HepG2 (cell line): ENCODE data around the gene SEMA3G. TPM values are rescaled to one million over a fixed set of nuclear protein-coding genes. Genes with fewer than 3 reads are reported as not detected.

ENCODE experiments used
- ATAC-seq: fragments of 200-7000 bp; cut with Tn5 transposase; 3 replicates; pipeline ENCODE4 v1.9.1; 2020; ENCODE audit warnings: mild to moderate bottlenecking, moderate library complexity
- BruUV-seq: library from RNA; stranded (reverse); fragments of 400-500 nt; replicated peaks from 2 replicates; lab custom pipeline; 2021; lab: Mats Ljungman, UMichigan
- CTCF ChIA-PET: fragments of 300-600 bp; formaldehyde crosslinking; extraction: SDS; loops from one replicate; lab custom pipeline; 2021; ENCODE audit warnings: low total read pairs, inconsistent platforms, low intra/inter-chr PET ratio; lab: Yijun Ruan, JAX
- POLR2A ChIA-PET: fragments of 350-600 bp; sonication (Branson Sonifier 250); formaldehyde crosslinking; loops from one replicate; lab custom pipeline; 2020; ENCODE audit warnings: antibody characterized with exemption, inconsistent platforms; lab: Yijun Ruan, JAX
- DNase-seq: peaks from one replicate; pipeline ENCODE4 v3.0.0-alpha.2; 2015; ENCODE audit warnings: low spot score
- FAIRE-seq: peaks from 3 replicates; lab custom pipeline; 2011; peaks lifted over from hg19 to GRCh38; lab: Jason Lieb, UNC
- H2AFZ ChIP-seq: one replicate; pipeline ENCODE4 v1.6.1; 2011; ENCODE audit warnings: low read length, inconsistent platforms
- H3K27ac ChIP-seq: fragments of 300-600 bp; 3 replicates; pipeline ENCODE4 v1.8.0; 2011; ENCODE audit warnings: mixed run types, mild to moderate bottlenecking, mixed read lengths, low read length, inconsistent platforms; ENCODE audit not compliant: insufficient read depth; ENCODE audit errors: extremely low read length
- H3K27me3 ChIP-seq, 2 experiments: fragments of 200-600 bp in 1 of 2; 2 replicates in 1 of 2; 3 replicates in 1 of 2; pipeline versions ENCODE4 v1.6.0 to v1.8.0; 2011; ENCODE audit warnings: low read length in 2 of 2, mild to moderate bottlenecking in 2 of 2, moderate library complexity in 2 of 2, inconsistent platforms in 1 of 2; ENCODE audit not compliant: insufficient read depth in 2 of 2, control insufficient read depth in 1 of 2
- H3K36me3 ChIP-seq, 2 experiments: fragments of 200-600 bp in 1 of 2; replicated peaks in 1 of 2; 2 replicates in 1 of 2; 3 replicates in 1 of 2; pipeline versions ENCODE4 v1.5.1 to v1.8.0; 2011; ENCODE audit warnings: low read length in 2 of 2, inconsistent platforms in 1 of 2; ENCODE audit not compliant: insufficient read depth in 2 of 2, control insufficient read depth in 1 of 2
- H3K4me1 ChIP-seq: 2 replicates; pipeline ENCODE4 v1.5.1; 2012; ENCODE audit warnings: low read length, inconsistent platforms; ENCODE audit not compliant: insufficient read depth
- H3K4me2 ChIP-seq: 2 replicates; pipeline ENCODE4 v1.6.0; 2011; ENCODE audit warnings: low read depth, low read length, inconsistent platforms
- H3K4me3 ChIP-seq, 3 experiments: fragments of 200-600 bp in 1 of 3; sonication (generic), shearing (Covaris generic) in 1 of 3; replicated peaks in 1 of 3; 2 replicates each; pipeline ENCODE4 v1.5.1; 2011 to 2016; ENCODE audit warnings: low read length in 3 of 3, inconsistent platforms in 2 of 3, low read depth in 2 of 3, mild to moderate bottlenecking in 2 of 3, control low read depth in 1 of 3, mixed read lengths in 1 of 3; ENCODE audit not compliant: insufficient read depth in 1 of 3
- H3K79me2 ChIP-seq: one replicate; pipeline ENCODE4 v1.6.1; 2011; ENCODE audit warnings: low read length, inconsistent platforms; ENCODE audit not compliant: insufficient read depth
- H3K9ac ChIP-seq: 2 replicates; pipeline ENCODE4 v1.6.0; 2011; ENCODE audit warnings: mild to moderate bottlenecking, low read depth, low read length, inconsistent platforms; ENCODE audit not compliant: insufficient read depth
- H3K9me3 ChIP-seq: 2 replicates; pipeline ENCODE4 v1.5.1; 2012; ENCODE audit warnings: mild to moderate bottlenecking, low read length
- H4K20me1 ChIP-seq: 2 replicates; pipeline ENCODE4 v1.6.0; 2011; ENCODE audit warnings: inconsistent platforms, mild to moderate bottlenecking, low read length, moderate library complexity; ENCODE audit not compliant: insufficient read depth
- GABPB1 ChIP-seq: IDR thresholded peaks from 2 replicates; pipeline ENCODE4 v1.6.1; 2016; ENCODE audit warnings: mild to moderate bottlenecking, missing genetic modification reagents, moderate library complexity, missing compliant biosample characterization
- ISL2 ChIP-seq: sonication (generic); formaldehyde crosslinking; IDR thresholded peaks from 2 replicates; pipeline ENCODE4 v1.5.0; 2020; ENCODE audit warnings: missing genetic modification reagents
- RFXANK ChIP-seq: IDR thresholded peaks from 2 replicates; pipeline ENCODE4 v1.6.1; 2016
- TEAD2 ChIP-seq: sonication (generic); formaldehyde crosslinking; IDR thresholded peaks from 2 replicates; pipeline ENCODE4 v1.9.0; 2021; ENCODE audit warnings: missing genetic modification reagents
- ZBTB21 ChIP-seq: sonication (generic); formaldehyde crosslinking; IDR thresholded peaks from 2 replicates; pipeline ENCODE4 v1.4.0; 2020; ENCODE audit warnings: missing genetic modification reagents
- ZKSCAN8 ChIP-seq: IDR thresholded peaks from 2 replicates; pipeline ENCODE4 v1.6.1; 2016; ENCODE audit warnings: borderline replicate concordance, missing genetic modification reagents, missing compliant biosample characterization
- WGBS: methylation state at CpG from one replicate; pipeline ENCODE4 v1.1.6; 2017; ENCODE audit warnings: low lambda C conversion rate; 5-methylcytosine and 5-hydroxymethylcytosine counted together
- in situ Hi-C: cut with HindIII; loops from 2 replicates; pipeline ENCODE4 v1.10.0; 2017; ENCODE audit warnings: low pct_unique_long_range_greater_than_20kb; ENCODE audit not compliant: extremely low pct_ligation_motif_present
- intact Hi-C: fragments of 100-400 bp; cut with micrococcal nuclease; formaldehyde crosslinking; loops from one replicate; pipeline ENCODE4 v1.10.0; 2022; ENCODE audit not compliant: unreplicated experiment
- polyA plus RNA-seq, 8 experiments: library from polyadenylated mRNA; depleted of rRNA in 3 of 8; stranded (reverse) in 7 of 8; unstranded in 1 of 8; fragments of >200 nt; fragmentation: Illumina TruSeq in 4 of 8; extraction: Trizol in 4 of 8; gene quantifications; 2 replicates each; pipeline versions ENCODE4 v1.2.1 to v1.2.3, GENCODE V29; 2011 to 2016; ENCODE audit warnings: low read depth in 4 of 8, missing spikeins in 1 of 8, mixed read lengths in 1 of 8; ENCODE audit not compliant: insufficient read depth in 1 of 8
- total RNA-seq, 5 experiments: library from RNA; depleted of rRNA; stranded (reverse); fragments of >200 nt; fragmentation: Illumina TruSeq; extraction: Trizol; gene quantifications; 2 replicates each; pipeline ENCODE4 v1.2.3, GENCODE V29; 2016; ENCODE audit warnings: low read depth in 1 of 5
- TF ChIP-seq, protein P1 (sequence below): sonication (generic); formaldehyde crosslinking; IDR thresholded peaks from 2 replicates; pipeline ENCODE4 v1.5.0; 2020; ENCODE audit warnings: mild to moderate bottlenecking, missing genetic modification reagents, borderline replicate concordance
- TF ChIP-seq, protein P2 (sequence below): sonication (generic); formaldehyde crosslinking; IDR thresholded peaks from 2 replicates; pipeline ENCODE4 v1.4.0; 2020; ENCODE audit warnings: mild to moderate bottlenecking, missing genetic modification reagents
- TF ChIP-seq, protein P3 (sequence below): IDR thresholded peaks from 2 replicates; pipeline ENCODE4 v1.6.1; 2012; ENCODE audit warnings: inconsistent platforms
- TF ChIP-seq, protein P4 (sequence below): sonication (generic); formaldehyde crosslinking; IDR thresholded peaks from 2 replicates; pipeline ENCODE4 v1.4.0; 2020; ENCODE audit warnings: missing genetic modification reagents

SEMA3G gene
- total and polyA plus RNA-seq, 2 of the 13 experiments (the other 11 are each of a cell fraction or from before 2014, with no cell fraction given) = 6.1 to 8.3 TPM

DNA sequence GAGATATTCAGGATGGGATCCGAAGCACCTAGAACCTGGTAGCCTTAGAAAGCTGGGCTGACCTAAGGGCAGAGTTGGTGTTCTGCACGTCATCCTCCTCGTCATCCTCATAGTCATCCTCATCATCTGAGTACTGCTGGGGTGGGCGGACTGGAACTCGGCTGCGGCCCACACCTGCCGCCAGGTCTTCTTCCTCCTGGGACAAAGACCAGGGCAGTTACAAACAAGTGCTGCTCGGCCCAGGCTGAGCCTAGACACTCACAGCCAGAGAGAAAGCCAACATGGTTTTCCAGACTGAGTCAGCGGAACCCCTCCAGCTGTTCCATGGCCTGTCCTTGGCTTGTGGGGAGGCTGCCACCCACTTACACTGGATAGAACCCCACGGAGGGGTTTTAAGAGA is 40.5 kb downstream of the SEMA3G start (continued):
- TF ChIP-seq, protein P1, sequence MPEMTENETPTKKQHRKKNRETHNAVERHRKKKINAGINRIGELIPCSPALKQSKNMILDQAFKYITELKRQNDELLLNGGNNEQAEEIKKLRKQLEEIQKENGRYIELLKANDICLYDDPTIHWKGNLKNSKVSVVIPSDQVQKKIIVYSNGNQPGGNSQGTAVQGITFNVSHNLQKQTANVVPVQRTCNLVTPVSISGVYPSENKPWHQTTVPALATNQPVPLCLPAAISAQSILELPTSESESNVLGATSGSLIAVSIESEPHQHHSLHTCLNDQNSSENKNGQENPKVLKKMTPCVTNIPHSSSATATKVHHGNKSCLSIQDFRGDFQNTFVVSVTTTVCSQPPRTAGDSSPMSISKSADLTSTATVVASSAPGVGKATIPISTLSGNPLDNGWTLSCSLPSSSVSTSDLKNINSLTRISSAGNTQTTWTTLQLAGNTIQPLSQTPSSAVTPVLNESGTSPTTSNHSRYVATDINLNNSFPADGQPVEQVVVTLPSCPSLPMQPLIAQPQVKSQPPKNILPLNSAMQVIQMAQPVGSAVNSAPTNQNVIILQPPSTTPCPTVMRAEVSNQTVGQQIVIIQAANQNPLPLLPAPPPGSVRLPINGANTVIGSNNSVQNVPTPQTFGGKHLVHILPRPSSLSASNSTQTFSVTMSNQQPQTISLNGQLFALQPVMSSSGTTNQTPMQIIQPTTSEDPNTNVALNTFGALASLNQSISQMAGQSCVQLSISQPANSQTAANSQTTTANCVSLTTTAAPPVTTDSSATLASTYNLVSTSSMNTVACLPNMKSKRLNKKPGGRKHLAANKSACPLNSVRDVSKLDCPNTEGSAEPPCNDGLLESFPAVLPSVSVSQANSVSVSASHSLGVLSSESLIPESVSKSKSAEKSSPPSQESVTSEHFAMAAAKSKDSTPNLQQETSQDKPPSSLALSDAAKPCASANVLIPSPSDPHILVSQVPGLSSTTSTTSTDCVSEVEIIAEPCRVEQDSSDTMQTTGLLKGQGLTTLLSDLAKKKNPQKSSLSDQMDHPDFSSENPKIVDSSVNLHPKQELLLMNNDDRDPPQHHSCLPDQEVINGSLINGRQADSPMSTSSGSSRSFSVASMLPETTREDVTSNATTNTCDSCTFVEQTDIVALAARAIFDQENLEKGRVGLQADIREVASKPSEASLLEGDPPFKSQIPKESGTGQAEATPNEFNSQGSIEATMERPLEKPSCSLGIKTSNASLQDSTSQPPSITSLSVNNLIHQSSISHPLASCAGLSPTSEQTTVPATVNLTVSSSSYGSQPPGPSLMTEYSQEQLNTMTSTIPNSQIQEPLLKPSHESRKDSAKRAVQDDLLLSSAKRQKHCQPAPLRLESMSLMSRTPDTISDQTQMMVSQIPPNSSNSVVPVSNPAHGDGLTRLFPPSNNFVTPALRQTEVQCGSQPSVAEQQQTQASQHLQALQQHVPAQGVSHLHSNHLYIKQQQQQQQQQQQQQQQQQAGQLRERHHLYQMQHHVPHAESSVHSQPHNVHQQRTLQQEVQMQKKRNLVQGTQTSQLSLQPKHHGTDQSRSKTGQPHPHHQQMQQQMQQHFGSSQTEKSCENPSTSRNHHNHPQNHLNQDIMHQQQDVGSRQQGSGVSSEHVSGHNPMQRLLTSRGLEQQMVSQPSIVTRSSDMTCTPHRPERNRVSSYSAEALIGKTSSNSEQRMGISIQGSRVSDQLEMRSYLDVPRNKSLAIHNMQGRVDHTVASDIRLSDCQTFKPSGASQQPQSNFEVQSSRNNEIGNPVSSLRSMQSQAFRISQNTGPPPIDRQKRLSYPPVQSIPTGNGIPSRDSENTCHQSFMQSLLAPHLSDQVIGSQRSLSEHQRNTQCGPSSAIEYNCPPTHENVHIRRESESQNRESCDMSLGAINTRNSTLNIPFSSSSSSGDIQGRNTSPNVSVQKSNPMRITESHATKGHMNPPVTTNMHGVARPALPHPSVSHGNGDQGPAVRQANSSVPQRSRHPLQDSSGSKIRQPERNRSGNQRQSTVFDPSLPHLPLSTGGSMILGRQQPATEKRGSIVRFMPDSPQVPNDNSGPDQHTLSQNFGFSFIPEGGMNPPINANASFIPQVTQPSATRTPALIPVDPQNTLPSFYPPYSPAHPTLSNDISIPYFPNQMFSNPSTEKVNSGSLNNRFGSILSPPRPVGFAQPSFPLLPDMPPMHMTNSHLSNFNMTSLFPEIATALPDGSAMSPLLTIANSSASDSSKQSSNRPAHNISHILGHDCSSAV (CRISPR knock-in tag) = no peak
- TF ChIP-seq TEAD2 (no peak), ZBTB21 (no peak), GABPB1 (CRISPR knock-in tag) (no peak), ISL2 (no peak)

DNA sequence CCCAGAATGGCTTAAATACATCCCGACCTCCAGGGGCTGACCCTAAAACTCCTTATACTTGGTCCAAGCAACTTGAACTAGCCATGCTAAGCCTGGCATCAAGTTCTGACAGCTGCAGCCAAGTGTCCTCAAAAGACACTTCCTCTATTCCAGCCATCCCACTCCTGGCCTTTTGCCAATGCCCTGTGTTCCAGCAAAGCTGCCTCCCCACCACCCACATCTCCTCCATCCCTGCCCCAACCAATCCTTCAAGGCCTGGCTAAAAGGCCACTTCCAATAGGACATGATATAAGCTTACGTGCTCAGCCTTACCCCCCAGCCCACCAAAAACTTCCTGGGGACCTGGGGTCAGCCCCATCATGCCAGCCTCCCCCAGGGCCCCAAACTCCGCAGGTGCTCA is 40.9 kb downstream of the SEMA3G start:
- no peak for ATAC-seq

More for the DNA sequence above, 40.9 kb downstream of the SEMA3G start:
- no peak for DNase-seq
- in situ Hi-C loops (no loop called here), intact Hi-C loops (no loop called here)
- WGBS = 92% methylated on average over 2 of the region's 3 CpGs
- TF ChIP-seq RFXANK (CRISPR knock-in tag) = no peak
- TF ChIP-seq ZKSCAN8 (CRISPR knock-in tag) = no peak
- TF ChIP-seq, protein P2, sequence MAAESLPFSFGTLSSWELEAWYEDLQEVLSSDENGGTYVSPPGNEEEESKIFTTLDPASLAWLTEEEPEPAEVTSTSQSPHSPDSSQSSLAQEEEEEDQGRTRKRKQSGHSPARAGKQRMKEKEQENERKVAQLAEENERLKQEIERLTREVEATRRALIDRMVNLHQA = no peak
- TF ChIP-seq, protein P3, sequence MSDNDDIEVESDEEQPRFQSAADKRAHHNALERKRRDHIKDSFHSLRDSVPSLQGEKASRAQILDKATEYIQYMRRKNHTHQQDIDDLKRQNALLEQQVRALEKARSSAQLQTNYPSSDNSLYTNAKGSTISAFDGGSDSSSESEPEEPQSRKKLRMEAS = no peak
- TF ChIP-seq, protein P4, sequence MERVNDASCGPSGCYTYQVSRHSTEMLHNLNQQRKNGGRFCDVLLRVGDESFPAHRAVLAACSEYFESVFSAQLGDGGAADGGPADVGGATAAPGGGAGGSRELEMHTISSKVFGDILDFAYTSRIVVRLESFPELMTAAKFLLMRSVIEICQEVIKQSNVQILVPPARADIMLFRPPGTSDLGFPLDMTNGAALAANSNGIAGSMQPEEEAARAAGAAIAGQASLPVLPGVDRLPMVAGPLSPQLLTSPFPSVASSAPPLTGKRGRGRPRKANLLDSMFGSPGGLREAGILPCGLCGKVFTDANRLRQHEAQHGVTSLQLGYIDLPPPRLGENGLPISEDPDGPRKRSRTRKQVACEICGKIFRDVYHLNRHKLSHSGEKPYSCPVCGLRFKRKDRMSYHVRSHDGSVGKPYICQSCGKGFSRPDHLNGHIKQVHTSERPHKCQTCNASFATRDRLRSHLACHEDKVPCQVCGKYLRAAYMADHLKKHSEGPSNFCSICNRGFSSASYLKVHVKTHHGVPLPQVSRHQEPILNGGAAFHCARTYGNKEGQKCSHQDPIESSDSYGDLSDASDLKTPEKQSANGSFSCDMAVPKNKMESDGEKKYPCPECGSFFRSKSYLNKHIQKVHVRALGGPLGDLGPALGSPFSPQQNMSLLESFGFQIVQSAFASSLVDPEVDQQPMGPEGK (CRISPR knock-in tag) = no peak
- ChIA-PET POLR2A (no interaction called here), CTCF (no interaction called here)
- H4K20me1 ChIP-seq = no peaks in the 10 kb centered on the region
- H2AFZ ChIP-seq = no peak overlapping the region
- H3K27me3 ChIP-seq = no peaks in the 10 kb centered on the region
- peaks cover 28 to 71% of the 10 kb centered on the region in 2 experiments for H3K36me3 ChIP-seq
- H3K27ac ChIP-seq = no peak overlapping the region
- H3K9ac ChIP-seq = no peak overlapping the region
- H3K4me3 ChIP-seq = no peak overlapping the region
- H3K4me2 ChIP-seq = no peak overlapping the region
- no TSS peak for BruUV-seq
- H3K9me3 ChIP-seq = no peaks in the 10 kb centered on the region
- peaks cover 12% of the 10 kb centered on the region for H3K4me1 ChIP-seq
- H3K79me2 ChIP-seq = peaks cover 10% of the 10 kb centered on the region
- no peak for FAIRE-seq
